IgD-negative memory B cell (primary cell): Measurements from ENCODE around the gene STARD8. TPM values are rescaled to one million over a fixed set of nuclear protein-coding genes. Genes with fewer than 3 reads are reported as not detected.

Experiments
- H3K27ac Mint-ChIP-seq, 3 donors: one replicate each; pipeline ENCODE4 v1.8.0; 2020 to 2022; ENCODE audit warnings: mild to moderate bottlenecking in 3 of 3, mixed read lengths in 3 of 3, moderate library complexity in 1 of 3
- H3K27me3 Mint-ChIP-seq: one replicate; pipeline ENCODE4 v1.8.0; 2021; ENCODE audit warnings: mixed read lengths
- H3K36me3 Mint-ChIP-seq: one replicate; pipeline ENCODE4 v1.8.0; 2020; ENCODE audit warnings: mild to moderate bottlenecking, mixed read lengths
- H3K4me1 Mint-ChIP-seq, 3 donors: one replicate each; pipeline ENCODE4 v1.8.0; 2020 to 2022; ENCODE audit warnings: mixed read lengths in 3 of 3, mild to moderate bottlenecking in 1 of 3
- H3K4me3 Mint-ChIP-seq, 4 donors: one replicate each; pipeline ENCODE4 v1.8.0; 2020 to 2022; ENCODE audit warnings: mild to moderate bottlenecking in 4 of 4, mixed read lengths in 4 of 4, moderate library complexity in 3 of 4
- H3K9me3 Mint-ChIP-seq, 3 donors: one replicate each; pipeline ENCODE4 v1.8.0; 2020 to 2021; ENCODE audit warnings: mixed read lengths in 3 of 3, mild to moderate bottlenecking in 1 of 3
- polyA plus RNA-seq: library from polyadenylated mRNA; unstranded; fragments of 300-500 nt; fragmentation: Illumina TruSeq; gene quantifications from one replicate; pipeline ENCODE4 v1.2.3, GENCODE V29; 2021

The STARD8 gene
- polyA plus RNA-seq, 1 donor from 2014 or later = 0.16 TPM

DNA sequence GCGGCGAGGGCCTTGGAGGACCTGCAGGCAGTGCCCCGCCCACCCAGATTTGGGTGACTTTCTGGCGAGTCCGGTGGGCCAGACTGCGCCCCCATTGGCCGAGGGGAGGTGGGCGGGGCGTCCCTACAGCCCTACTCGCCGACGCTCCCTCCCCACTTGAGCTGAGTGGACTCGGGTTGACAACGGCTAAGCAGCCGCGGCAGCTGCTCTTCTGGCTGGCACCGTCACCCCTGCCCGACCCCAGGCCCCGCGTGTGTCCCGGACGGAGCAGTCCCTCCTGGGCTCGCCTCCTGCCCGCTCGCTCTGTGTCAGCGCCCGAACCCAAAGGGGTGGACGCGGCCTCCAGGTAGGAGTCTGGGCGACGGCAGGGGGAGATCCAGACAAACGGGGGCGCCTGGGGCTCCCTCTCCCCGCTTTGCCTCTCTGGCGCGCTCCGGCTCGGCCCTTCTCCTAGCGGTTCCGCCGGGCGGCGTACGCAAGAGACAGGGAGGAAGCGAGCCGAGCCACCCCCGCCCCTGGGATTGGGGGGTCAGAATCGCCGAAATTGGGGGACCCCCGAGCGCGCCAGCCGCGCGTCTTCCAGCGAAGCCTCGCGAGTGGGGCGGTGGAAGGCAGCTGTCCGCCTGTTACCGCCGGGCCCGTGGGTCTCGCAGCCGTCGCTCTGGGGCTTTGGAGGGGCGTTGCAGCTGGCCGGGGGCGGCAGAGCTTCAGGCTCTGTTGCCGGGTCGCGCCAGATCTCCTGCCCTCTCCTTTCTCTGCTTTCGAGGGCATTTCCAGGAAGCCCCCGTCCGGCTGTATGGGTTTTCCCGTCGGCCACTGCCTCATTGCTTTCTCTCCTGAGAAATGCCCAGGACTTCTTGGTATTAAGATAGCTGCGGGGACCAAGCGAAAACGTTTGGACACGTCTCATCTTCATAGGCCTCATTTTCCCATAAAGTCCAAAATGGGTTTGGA is 46.3 kb downstream of the STARD8 start:
- Mint-ChIP-seq H3K4me1 (peaks cover 0 to 6% (median 3%) of the 10 kb centered on the region in 3 donors), H3K27ac (peak overlapping the region in 1 of 3 donors; percentile 71), H3K27me3 (no peaks in the 10 kb centered on the region)

GRCh38 chrX:68694435-68695205 is 47.2 kb downstream of the STARD8 start:
- peaks cover 0 to 2% (median 0%) of the 10 kb centered on the region in 3 donors for H3K9me3 Mint-ChIP-seq
- H3K4me3 Mint-ChIP-seq = peak overlapping the region; percentile 66 to 84 (median 78)
- no peak overlapping the region for H3K27ac Mint-ChIP-seq
- H3K4me1 Mint-ChIP-seq = peaks cover 0 to 6% (median 3%) of the 10 kb centered on the region in 3 donors
- no peaks in the 10 kb centered on the region for H3K36me3 Mint-ChIP-seq
- H3K27me3 Mint-ChIP-seq = no peaks in the 10 kb centered on the region

More for the DNA sequence above, 46.3 kb downstream of the STARD8 start:
- peaks cover 0 to 2% (median 0%) of the 10 kb centered on the region in 3 donors for H3K9me3 Mint-ChIP-seq
- H3K36me3 Mint-ChIP-seq = no peaks in the 10 kb centered on the region
- H3K4me3 Mint-ChIP-seq = peak overlapping the region; percentile 67 to 84 (median 78)

DNA sequence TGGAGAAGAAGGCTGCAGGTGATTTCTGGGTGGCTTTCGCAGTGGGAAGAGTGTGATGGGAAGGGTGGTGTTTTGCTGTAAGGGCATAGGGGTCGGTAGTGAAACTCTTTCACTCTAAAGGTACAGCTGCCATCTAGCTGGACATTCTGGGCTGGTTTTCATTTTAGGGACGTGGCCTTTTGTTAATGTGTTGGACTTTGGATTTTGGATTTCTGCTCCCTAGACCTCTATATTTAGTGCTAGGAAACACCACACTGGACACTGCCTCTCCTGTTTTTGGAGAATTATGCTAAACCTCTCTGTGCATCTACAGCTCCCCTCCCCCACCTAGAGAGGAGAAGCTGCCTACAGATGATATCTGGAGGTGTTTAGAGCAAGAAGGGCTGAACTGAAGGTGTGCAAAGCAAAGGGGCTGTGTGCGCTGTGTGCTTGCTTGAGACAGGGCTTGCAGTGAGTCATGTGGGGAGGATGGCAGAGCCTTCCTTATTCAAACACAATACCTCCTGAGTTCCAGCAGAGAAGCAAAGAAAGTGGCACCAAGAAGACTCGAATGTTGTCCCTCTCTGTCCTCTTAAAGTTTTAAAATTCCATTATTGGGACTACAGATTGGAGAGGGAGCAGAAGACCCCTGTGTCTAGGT is 47.9 kb downstream of the STARD8 start:
- no peak overlapping the region for H3K27ac Mint-ChIP-seq
- peak overlapping the region in 3 of 4 donors; percentile 18 to 54 (median 47) for H3K4me3 Mint-ChIP-seq
- H3K27me3 Mint-ChIP-seq = peaks cover 4% of the 10 kb centered on the region
- no peaks in the 10 kb centered on the region for H3K36me3 Mint-ChIP-seq
- H3K9me3 Mint-ChIP-seq = peaks cover 0 to 2% (median 0%) of the 10 kb centered on the region in 3 donors
- H3K4me1 Mint-ChIP-seq = peaks cover 0 to 6% (median 3%) of the 10 kb centered on the region in 3 donors

GRCh38 chrX:68696267-68696990 is 49.0 kb downstream of the STARD8 start:
- no peaks in the 10 kb centered on the region for H3K36me3 Mint-ChIP-seq
- no peak overlapping the region for H3K4me3 Mint-ChIP-seq
- H3K27ac Mint-ChIP-seq = no peak overlapping the region
- peaks cover 0 to 2% (median 0%) of the 10 kb centered on the region in 3 donors for H3K9me3 Mint-ChIP-seq
- H3K27me3 Mint-ChIP-seq = peaks cover 4% of the 10 kb centered on the region
- H3K4me1 Mint-ChIP-seq = peaks cover 0 to 6% (median 3%) of the 10 kb centered on the region in 3 donors

GRCh38 chrX:68697036-68697435 is 49.6 kb downstream of the STARD8 start:
- peaks cover 0 to 1% (median 0%) of the 10 kb centered on the region in 3 donors for H3K9me3 Mint-ChIP-seq
- H3K36me3 Mint-ChIP-seq = no peaks in the 10 kb centered on the region
- peaks cover 4% of the 10 kb centered on the region for H3K27me3 Mint-ChIP-seq
- H3K4me3 Mint-ChIP-seq = no peak overlapping the region
- H3K4me1 Mint-ChIP-seq = peaks cover 0 to 6% (median 3%) of the 10 kb centered on the region in 3 donors
- H3K27ac Mint-ChIP-seq = no peak overlapping the region

GRCh38 chrX:68697465-68698125 is 50.1 kb downstream of the STARD8 start:
- Mint-ChIP-seq H3K9me3 (no peaks in the 10 kb centered on the region), H3K27me3 (peaks cover 4% of the 10 kb centered on the region), H3K4me1 (peaks cover 0 to 6% (median 3%) of the 10 kb centered on the region in 3 donors), H3K4me3 (peak overlapping the region in 1 of 4 donors; percentile 66), H3K27ac (no peak overlapping the region), H3K36me3 (no peaks in the 10 kb centered on the region)

GRCh38 chrX:68698942-68699341 is 51.5 kb downstream of the STARD8 start:
- peaks cover under 1% of the 10 kb centered on the region for H3K36me3 Mint-ChIP-seq
- no peak overlapping the region for H3K4me3 Mint-ChIP-seq
- no peak overlapping the region for H3K27ac Mint-ChIP-seq
- peaks cover 4% of the 10 kb centered on the region for H3K27me3 Mint-ChIP-seq
- no peaks in the 10 kb centered on the region for H3K9me3 Mint-ChIP-seq
- peaks cover 0 to 6% (median 3%) of the 10 kb centered on the region in 3 donors for H3K4me1 Mint-ChIP-seq

- Mint-ChIP-seq H3K36me3 (peaks cover 2% of the 10 kb centered on the region), H3K4me3 (no peak overlapping the region), H3K27ac (no peak overlapping the region), H3K9me3 (no peaks in the 10 kb centered on the region), H3K4me1 (peaks cover 0 to 2% (median under 1%) of the 10 kb centered on the region in 3 donors), H3K27me3 (peaks cover 10% of the 10 kb centered on the region)
These were observed 52.7 kb downstream of the STARD8 start for GRCh38 chrX:68699960-68700746.

DNA sequence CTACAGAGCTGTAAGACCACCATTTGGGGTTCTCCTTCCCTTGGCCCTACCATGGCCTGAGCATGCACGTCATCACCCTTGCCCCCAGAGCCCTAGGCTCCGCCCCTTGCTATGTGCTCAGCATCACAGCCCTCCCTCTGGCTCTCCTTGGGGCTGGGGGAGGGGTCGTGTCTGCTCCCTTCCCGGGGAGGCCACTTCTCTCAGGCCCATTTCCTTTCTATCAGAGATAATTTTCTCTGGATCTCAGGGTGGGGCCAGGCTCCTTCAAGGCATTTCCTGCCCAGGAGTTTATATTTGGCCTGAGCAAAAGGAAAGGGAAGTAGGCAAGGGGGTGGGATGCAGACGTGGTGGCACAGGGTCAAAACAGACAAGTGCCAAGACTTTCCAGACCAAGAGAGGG is 55.9 kb downstream of the STARD8 start:
- H3K27ac Mint-ChIP-seq = no peak overlapping the region
- no peak overlapping the region for H3K4me3 Mint-ChIP-seq
- H3K36me3 Mint-ChIP-seq = peaks cover 2% of the 10 kb centered on the region
- no peaks in the 10 kb centered on the region for H3K9me3 Mint-ChIP-seq
- no peaks in the 10 kb centered on the region for H3K4me1 Mint-ChIP-seq
- peaks cover 10% of the 10 kb centered on the region for H3K27me3 Mint-ChIP-seq

- no peaks in the 10 kb centered on the region for H3K9me3 Mint-ChIP-seq
- peaks cover 10% of the 10 kb centered on the region for H3K27me3 Mint-ChIP-seq
- no peak overlapping the region for H3K4me3 Mint-ChIP-seq
- peak overlapping the region in 2 of 3 donors; percentile 15 for H3K27ac Mint-ChIP-seq
- peaks cover 2% of the 10 kb centered on the region for H3K36me3 Mint-ChIP-seq
- H3K4me1 Mint-ChIP-seq = no peaks in the 10 kb centered on the region
These were observed 56.4 kb downstream of the STARD8 start for GRCh38 chrX:68703846-68704245.

DNA sequence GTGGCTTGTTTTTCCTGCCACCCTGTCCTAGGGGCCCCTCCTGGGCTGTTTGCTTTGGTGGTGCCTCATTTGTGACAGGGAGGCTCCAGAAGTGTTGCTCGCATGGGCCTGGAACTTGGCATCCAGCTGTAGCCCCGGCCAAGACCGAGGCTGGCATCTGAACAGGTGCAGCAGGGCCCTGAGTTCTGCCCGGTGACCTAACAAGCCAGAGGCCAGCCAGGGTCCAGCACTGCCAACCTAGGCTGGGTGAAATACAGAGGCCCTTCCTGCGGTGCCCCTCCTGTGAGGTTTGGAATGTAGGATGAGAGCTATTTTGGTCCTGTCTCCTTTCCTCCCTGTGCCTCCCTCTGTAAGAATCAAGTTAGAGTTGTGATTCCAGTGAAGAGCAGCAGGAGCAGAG is 58.5 kb downstream of the STARD8 start:
- no peak overlapping the region for H3K4me3 Mint-ChIP-seq
- no peak overlapping the region for H3K27ac Mint-ChIP-seq
- peaks cover 6% of the 10 kb centered on the region for H3K27me3 Mint-ChIP-seq
- no peaks in the 10 kb centered on the region for H3K4me1 Mint-ChIP-seq
- H3K9me3 Mint-ChIP-seq = no peaks in the 10 kb centered on the region
- H3K36me3 Mint-ChIP-seq = peaks cover 2% of the 10 kb centered on the region

DNA sequence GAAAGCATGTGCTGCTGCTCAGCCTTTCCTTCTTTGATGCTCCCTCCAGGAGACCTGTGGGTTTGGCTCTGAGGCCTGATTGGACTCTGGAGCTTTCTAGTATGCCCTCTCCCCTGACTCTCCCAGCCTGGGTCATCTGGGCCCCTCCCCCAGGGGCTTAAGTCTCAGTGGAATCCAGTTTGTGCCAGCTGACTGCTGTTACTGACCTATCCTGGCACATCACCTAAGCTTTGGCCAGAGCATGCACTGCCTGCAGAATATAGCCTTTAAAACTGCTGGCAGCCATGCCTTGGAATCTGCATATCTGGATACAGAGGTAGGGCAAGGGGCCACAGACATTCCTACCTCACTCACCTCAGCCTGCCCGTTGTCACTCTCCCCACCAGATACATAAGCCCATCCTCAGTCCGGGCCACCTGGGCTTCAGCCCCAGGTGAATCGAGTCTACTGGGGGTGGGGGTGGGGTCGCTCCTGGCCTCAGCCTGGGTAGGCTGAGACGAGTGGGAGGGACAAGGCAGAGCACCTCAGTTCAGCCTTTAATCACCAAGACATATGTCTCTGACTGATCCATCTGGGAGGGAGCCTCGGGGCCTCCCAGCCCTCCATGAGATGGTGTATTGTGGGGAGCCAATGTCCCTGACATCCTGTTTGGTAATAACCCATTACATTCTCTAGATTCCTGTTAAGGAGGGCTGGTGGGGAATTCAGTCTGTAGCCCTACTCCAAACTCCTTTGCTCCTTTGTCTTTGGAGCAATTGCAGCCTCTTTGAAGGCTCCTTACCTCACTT is 61.2 kb downstream of the STARD8 start:
- Mint-ChIP-seq H3K4me3 (no peak overlapping the region), H3K27ac (no peak overlapping the region), H3K36me3 (peaks cover 2% of the 10 kb centered on the region), H3K9me3 (no peaks in the 10 kb centered on the region), H3K27me3 (peaks cover 8% of the 10 kb centered on the region), H3K4me1 (no peaks in the 10 kb centered on the region)
